Keratinocyte (primary cell): ENCODE data around the gene ZNF581.

ENCODE experiments used
- EZH2 ChIP-seq: IDR thresholded peaks from one replicate; pipeline ENCODE4 v1.6.1; 2012; ENCODE audit warnings: inconsistent platforms, mild to moderate bottlenecking, low read length, moderate library complexity
- TF ChIP-seq, protein P1 (sequence below), 3 experiments: IDR thresholded peaks in 1 of 3; conservative IDR thresholded peaks in 1 of 3; optimal IDR thresholded peaks in 1 of 3; 2 replicates in 2 of 3; 3 replicates in 1 of 3; pipeline versions ENCODE3 to v1.5.1; 2011; ENCODE audit warnings: low read length in 3 of 3, mild to moderate bottlenecking in 3 of 3, moderate library complexity in 2 of 3, control low read depth in 1 of 3, inconsistent platforms in 1 of 3; ENCODE audit not compliant: insufficient read depth in 2 of 3; ENCODE audit errors: extremely low read depth in 1 of 3

- TF ChIP-seq, protein P1, sequence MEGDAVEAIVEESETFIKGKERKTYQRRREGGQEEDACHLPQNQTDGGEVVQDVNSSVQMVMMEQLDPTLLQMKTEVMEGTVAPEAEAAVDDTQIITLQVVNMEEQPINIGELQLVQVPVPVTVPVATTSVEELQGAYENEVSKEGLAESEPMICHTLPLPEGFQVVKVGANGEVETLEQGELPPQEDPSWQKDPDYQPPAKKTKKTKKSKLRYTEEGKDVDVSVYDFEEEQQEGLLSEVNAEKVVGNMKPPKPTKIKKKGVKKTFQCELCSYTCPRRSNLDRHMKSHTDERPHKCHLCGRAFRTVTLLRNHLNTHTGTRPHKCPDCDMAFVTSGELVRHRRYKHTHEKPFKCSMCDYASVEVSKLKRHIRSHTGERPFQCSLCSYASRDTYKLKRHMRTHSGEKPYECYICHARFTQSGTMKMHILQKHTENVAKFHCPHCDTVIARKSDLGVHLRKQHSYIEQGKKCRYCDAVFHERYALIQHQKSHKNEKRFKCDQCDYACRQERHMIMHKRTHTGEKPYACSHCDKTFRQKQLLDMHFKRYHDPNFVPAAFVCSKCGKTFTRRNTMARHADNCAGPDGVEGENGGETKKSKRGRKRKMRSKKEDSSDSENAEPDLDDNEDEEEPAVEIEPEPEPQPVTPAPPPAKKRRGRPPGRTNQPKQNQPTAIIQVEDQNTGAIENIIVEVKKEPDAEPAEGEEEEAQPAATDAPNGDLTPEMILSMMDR (optimal IDR thresholded peaks at IDR 0.05 in 1 of 3, IDR thresholded peaks at IDR 0.05 in 1 of 3, conservative IDR thresholded peaks at IDR 0.05 in 1 of 3; ENCODE audit: extremely low read depth in 1 of 3, insufficient read depth in 2 of 3, low read length in 3 of 3), result no peak
- no peak for TF ChIP-seq EZH2
Observed at GRCh38 chr19:55660404-55660803, 17.0 kb downstream of the ZNF581 start.
